ES-I3 (cell line): ENCODE measurements around the gene PARVB.

ENCODE experiments used
- H3K36me3 ChIP-seq: 2 replicates; pipeline ENCODE4 v1.6.1; 2013; ENCODE audit warnings: mild to moderate bottlenecking, low read length, control low read depth, moderate library complexity; ENCODE audit not compliant: insufficient read depth
- H3K4me1 ChIP-seq: 2 replicates; pipeline ENCODE4 v1.6.1; 2013; ENCODE audit warnings: mild to moderate bottlenecking, control low read depth, low read length; ENCODE audit not compliant: insufficient read depth
- H3K9ac ChIP-seq: 2 replicates; pipeline ENCODE4 v1.6.1; 2013; ENCODE audit warnings: low read depth, mild to moderate bottlenecking, low read length, moderate library complexity
- H3K9me3 ChIP-seq: 2 replicates; pipeline ENCODE4 v1.6.1; 2013; ENCODE audit warnings: mild to moderate bottlenecking, low read length, moderate library complexity; ENCODE audit not compliant: control insufficient read depth, insufficient read depth

Gene PARVB

DNA sequence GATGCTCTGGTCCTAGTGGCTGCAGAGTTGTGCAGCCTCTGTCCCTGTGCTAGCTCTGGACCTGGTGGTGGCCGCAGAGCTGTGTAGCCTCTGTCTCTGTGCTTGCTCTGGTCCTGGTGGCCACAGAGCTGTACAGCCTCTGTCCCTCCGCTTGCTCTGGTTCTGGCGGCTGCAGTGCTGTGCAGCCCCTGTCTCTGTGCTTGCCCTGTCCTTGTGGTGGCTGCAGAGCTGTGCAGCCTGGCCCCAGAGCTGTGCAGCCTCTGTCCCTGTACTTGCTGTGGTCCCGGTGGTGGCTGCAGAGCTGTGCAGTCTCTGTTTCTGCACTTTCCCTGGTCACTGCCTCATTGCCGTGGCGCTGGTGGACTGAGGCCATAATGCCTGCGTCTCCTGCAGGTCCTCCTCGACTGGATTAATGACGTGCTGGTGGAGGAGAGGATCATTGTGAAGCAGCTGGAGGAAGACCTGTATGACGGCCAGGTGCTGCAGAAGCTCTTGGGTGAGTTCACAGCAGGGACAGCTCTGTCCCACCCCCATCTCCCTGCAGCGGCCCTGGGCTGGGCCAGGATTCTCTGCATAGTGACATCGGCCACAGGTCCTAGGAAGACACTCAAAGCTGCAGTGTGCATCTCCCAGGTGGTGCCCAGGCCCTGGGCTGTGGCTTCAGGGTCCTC lies 94.7 kb downstream of the PARVB start:
- peaks cover 2% of the 10 kb centered on the region; the same call in 1 of the 2 replicates for H3K9me3 ChIP-seq
- no peak overlapping the region for H3K9ac ChIP-seq
- H3K36me3 ChIP-seq: no peaks in the 10 kb centered on the region
- no peaks in the 10 kb centered on the region for H3K4me1 ChIP-seq

DNA sequence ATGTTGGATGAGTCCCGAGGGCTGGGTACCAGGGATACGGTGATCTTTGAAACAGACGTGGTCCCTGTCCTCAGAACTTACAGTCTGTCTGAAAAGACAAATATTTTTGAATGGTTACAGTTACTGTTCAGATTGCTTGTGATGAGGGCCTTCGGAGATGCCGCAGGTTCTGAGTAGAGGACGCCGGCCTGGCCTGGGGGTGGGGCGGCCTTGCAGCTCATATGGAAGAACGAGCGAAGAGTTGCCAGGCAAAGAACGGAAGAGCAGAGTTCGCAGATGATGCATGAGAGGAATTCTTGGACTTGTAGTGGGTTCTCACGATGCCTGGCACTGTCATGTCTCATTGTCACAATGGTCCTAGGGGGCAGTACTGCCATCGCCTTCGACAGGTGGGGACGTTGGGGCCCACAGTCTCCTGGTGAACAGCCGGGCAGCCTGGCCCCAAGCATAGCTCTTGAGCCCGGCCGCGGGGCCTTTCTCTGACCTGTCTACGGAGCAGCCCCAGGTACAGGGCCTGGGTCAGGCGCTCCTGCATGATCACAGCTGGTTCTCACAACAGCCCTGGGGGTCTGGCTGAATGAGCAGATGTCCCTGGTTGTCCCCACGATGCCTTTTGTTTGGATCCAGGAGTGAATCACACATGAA lies 95.7 kb downstream of the PARVB start:
- H3K4me1 ChIP-seq: no peaks in the 10 kb centered on the region
- H3K9me3 ChIP-seq: peaks cover 2% of the 10 kb centered on the region; the same call in 1 of the 2 replicates
- no peaks in the 10 kb centered on the region for H3K36me3 ChIP-seq
- H3K9ac ChIP-seq: no peak overlapping the region

DNA sequence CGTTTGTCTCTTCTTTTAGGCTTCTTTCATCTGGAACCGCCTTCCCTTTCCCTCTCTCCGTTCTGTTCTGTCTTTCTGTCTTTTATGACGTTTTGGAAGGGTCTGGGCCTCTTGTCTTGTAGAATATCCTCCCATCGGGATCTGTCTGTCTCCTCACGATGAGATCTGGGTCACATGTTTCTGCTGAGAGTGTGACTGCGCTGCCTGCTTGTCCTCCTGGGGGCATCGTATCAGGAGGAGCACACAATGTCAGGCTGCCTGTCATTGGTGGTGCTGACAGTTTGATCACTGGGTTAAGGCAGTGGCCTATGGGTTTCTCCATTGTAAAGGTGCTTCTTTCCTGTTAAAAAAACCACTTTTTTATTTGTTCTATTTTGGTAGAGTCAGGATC lies 96.2 kb downstream of the PARVB start:
- H3K9ac ChIP-seq: no peak overlapping the region
- H3K4me1 ChIP-seq: no peaks in the 10 kb centered on the region
- peaks cover 2% of the 10 kb centered on the region; the same call in 1 of the 2 replicates for H3K9me3 ChIP-seq
- H3K36me3 ChIP-seq: no peaks in the 10 kb centered on the region

DNA sequence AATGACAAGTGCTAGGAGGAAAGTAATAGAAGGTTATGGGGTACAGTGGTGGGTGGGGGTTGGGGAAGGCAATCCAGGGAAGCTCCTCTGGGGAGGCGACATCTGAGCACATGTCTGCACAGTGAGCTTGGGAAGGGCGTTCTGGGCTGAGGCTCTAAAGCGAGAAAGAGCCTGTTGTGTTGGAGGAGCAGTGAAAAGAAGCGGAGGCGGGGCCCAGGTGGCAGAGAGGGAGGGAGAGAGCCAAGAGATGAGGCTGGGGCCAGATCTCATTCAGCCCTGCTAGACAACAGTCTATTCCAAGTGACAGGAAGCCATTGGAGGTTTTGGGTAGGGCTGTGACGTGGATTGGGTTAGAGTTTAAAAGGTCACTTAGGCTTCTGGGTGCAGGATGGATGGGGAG lies 101.3 kb downstream of the PARVB start:
- Histone ChIP-seq H3K9ac (no peak overlapping the region), H3K4me1 (no peaks in the 10 kb centered on the region), H3K36me3 (no peaks in the 10 kb centered on the region), H3K9me3 (peaks cover 8% of the 10 kb centered on the region; the same call in 1 of the 2 replicates)

DNA sequence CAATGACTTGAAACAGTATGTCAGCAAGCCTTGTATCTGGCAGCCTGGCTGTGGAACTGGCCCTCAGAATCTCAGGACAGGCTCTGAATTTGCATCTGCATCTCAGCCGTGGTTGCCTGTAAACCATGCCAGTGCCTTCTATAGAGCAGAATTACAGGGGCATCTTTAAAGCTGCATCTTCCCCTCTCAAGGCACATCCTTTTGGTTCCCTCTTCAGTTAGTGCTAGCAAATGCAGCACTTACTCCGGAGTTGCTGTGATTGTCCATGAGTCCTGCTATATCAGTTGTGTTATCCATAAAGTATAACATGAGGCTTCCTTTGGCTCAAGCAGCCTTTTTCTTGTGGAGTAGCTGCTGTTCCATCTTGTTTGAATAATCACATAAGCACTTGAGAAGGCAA lies 102.7 kb downstream of the PARVB start:
- no peak overlapping the region for H3K9ac ChIP-seq
- H3K36me3 ChIP-seq: no peaks in the 10 kb centered on the region
- peaks cover 6% of the 10 kb centered on the region; the same call in 1 of the 2 replicates for H3K9me3 ChIP-seq
- H3K4me1 ChIP-seq: no peaks in the 10 kb centered on the region

DNA sequence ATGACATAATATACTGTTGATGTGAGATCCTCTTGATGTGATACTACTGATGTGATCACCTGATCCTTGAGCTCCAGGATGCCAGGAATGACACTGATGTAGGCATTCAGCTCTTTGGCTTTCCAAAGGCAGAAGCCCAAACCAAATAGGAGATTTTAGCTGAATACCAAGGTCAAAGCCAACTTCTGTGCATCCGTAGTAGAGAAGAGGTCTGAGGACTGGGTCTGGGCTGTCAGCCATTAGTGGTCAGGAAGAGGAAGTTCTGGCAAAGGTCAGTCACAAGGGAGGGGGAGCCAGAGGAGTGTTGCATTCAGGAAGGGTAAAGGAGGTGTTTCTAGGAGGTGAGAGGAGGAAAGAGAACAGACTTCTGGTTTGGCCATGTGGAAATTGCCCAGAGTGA lies 103.3 kb downstream of the PARVB start:
- Histone ChIP-seq H3K4me1 (no peaks in the 10 kb centered on the region), H3K9me3 (peaks cover 6% of the 10 kb centered on the region; the same call in 1 of the 2 replicates), H3K9ac (no peak overlapping the region), H3K36me3 (no peaks in the 10 kb centered on the region)

DNA sequence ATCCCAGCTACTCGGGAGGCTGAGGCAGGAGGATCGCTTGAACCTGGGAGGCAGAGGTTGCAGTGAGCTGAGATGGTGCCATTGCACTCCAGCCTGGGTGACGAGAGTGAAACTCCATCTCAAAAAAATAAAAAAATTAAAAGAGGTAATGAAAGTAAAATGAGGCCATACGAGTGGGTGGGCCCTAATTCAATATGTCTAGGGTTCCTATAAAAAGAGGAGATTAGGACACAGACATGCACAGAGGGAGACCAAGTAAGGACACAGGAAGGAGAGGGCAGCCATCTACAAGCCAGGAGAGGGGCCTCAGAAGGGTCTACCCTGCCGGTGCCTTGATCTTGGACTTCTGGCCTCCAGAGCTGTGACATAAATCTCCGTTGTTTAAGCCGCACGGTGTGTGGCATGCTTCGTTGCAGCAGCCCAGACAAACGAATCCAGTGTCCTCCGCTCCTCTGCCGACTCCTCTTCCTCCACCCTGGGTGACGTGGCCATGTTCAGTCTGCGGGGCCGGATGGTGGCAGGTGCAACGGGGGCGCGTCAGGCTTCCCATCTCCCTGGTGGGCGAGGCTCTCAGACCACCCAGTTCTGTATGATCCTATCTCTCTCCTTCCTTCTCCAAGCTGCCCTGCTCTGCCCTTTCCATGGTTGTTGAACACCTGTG lies 105.0 kb downstream of the PARVB start:
- H3K9me3 ChIP-seq: peaks cover 6% of the 10 kb centered on the region; the same call in 1 of the 2 replicates
- H3K9ac ChIP-seq: no peak overlapping the region
- no peaks in the 10 kb centered on the region for H3K36me3 ChIP-seq
- no peaks in the 10 kb centered on the region for H3K4me1 ChIP-seq

DNA sequence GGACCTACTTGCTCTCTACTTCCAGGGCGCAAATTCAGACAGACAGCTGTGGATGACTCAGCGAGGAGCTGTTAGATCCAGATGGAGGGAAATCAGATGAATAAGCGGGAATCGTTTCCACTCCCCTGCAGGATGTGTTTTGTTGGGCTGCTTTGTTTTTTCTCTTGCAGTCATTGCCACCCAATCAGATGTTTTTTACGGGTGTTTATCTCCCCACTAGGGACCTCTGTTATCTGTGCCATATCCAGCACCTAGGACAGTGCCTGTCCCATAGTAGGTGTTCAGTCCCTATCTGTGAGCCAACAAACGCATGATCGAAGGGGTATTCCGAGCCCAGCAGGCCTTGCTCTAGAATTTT lies 105.5 kb downstream of the PARVB start:
- Histone ChIP-seq H3K36me3 (no peaks in the 10 kb centered on the region), H3K9me3 (peaks cover 6% of the 10 kb centered on the region; the same call in 1 of the 2 replicates), H3K9ac (no peak overlapping the region), H3K4me1 (no peaks in the 10 kb centered on the region)

DNA sequence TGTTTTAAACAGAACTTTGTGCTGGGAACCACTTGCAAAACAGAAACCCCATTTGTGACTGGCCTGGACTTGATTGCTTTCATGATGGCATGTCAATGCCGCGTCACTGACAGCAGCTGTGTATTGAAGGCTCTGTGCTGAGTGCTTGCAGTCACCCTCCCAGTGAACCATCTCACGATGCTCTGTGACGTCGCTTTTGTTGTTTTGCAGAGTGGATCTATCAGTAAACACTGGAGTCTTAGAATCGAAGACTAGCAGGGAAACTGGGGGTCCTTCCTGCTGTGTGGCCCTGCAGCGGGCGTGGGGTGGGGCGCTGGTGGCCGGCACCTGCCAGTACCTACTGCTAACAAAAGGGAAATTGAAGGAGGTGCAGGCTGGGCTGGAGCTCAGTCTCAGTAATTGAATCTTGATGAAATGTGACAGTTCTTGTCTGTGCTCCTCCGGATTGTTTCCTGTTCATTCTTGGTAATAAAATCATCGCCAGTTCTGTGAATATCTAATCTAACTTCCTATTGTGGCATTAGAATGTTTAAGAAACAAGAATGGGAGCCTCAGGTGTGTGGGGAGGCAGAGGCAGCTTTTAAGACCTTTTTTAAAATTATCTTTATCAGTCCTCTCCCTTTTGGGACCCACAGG lies 106.1 kb downstream of the PARVB start:
- Histone ChIP-seq H3K4me1 (no peaks in the 10 kb centered on the region), H3K36me3 (no peaks in the 10 kb centered on the region), H3K9me3 (peaks cover 6% of the 10 kb centered on the region; the same call in 1 of the 2 replicates), H3K9ac (no peak overlapping the region)

DNA sequence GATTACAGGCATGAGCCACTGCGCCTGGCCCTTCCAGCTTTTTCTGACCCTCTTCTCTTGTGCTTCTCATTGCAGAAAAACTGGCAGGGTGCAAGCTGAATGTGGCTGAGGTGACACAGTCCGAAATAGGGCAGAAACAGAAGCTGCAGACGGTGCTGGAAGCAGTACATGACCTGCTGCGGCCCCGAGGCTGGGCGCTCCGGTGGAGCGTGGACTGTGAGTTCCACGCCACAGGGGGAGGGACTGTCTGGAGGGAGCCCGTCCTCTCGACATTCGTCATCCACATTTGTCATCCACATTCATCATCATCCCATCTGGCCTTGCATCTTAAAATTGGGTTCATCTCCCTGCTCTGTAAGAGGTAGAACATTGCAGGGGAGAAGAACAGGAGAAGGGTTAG lies 107.3 kb downstream of the PARVB start:
- Histone ChIP-seq H3K9ac (no peak overlapping the region), H3K4me1 (no peaks in the 10 kb centered on the region), H3K36me3 (no peaks in the 10 kb centered on the region), H3K9me3 (peaks cover 13% of the 10 kb centered on the region)

DNA sequence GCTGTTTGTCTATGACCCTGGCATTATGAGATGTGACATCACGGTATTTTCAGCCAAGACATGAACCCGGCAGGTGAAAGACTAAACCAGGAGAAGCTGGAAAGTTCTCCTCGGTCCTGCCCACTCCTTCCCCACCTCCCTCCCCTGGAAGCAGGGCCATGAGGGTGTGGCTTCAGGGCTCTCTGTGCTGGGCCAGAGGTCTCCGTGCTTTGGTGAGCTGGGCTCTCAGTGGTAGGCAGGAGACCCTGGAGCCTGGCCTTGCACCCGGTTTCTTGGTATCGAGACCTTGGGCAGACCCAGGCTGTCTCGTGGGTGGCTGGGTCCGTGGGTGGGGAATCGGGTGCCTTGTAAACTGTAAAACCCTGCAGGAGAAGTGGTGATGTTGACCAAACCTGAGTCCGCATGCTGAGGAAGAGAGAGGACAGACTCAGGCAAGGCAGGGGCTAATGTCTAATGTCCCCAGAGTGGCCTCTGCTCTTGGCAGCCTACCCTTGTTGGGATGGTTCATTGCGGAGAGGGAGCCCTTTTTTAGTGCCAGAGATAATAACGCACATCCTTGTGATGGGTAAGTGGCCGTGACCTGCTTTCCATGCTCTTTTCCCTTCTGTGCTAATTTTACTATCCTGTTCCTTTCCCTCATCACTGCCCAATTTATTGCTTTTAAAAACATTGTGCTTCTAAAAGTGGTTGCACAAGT lies 108.0 kb downstream of the PARVB start:
- Histone ChIP-seq H3K9ac (no peak overlapping the region), H3K4me1 (no peaks in the 10 kb centered on the region), H3K36me3 (0 out of 2 replicates have a peak, but pooled peaks cover 4% of the 10 kb centered on the region), H3K9me3 (peaks cover 16% of the 10 kb centered on the region)

DNA sequence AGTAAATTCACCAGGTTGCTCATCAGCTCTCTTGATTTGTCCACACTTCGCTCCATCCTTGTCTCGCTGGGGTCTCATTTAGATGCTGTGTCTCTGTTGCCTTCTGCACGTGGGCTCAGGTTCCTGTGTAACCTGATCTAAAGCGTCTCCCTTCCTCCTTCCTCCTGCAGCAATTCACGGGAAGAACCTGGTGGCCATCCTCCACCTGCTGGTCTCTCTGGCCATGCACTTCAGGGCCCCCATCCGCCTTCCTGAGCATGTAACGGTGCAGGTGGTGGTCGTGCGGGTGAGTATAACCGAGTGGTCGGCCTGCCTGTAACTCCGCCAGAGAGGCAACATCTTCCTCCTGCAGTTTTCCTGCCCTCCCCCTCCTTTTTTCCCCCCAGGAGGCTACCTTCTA lies 108.6 kb downstream of the PARVB start:
- H3K9ac ChIP-seq: no peak overlapping the region

DNA sequence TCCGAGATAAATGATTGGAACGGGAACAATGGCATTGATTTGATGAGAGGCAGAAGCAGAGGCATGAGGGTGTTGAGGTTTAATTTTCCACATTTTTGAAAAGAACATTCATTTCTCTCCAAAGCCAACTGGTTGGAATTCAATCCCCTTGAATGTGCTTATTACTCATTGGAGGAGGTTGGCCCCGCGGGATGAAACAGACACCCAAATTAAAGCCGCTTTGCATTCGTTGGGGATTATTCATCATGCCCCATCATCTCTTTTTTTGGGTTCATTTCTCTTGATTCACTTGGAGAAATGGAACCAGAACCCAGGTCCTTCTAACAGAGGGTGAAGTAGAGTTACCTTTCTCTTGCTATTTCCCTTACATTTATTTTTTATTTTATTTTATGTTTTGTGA lies 109.1 kb downstream of the PARVB start:
- Histone ChIP-seq H3K36me3 (0 out of 2 replicates have a peak, but pooled peaks cover 4% of the 10 kb centered on the region), H3K9me3 (peaks cover 14% of the 10 kb centered on the region), H3K4me1 (no peaks in the 10 kb centered on the region), H3K9ac (no peak overlapping the region)

More for the DNA sequence above, 108.6 kb downstream of the PARVB start:
- Histone ChIP-seq H3K36me3 (0 out of 2 replicates have a peak, but pooled peaks cover 4% of the 10 kb centered on the region), H3K9me3 (peaks cover 14% of the 10 kb centered on the region), H3K4me1 (no peaks in the 10 kb centered on the region)
